Measurements from ENCODE around the gene GRM4.
A peak's percentile ranks its signal among the peaks of the same experiment; 100 is the strongest.

Gene GRM4

GRCh38 chr6:34062815-34063214 is 83.1 kb downstream of the GRM4 start:
- DNase-seq (ENCODE audit: low spot score), result no peak

GRCh38 chr6:34062156-34062555 is 83.7 kb downstream of the GRM4 start:
- DNase-seq (ENCODE audit: low spot score), result no peak

GRCh38 chr6:34061348-34061747 is 84.5 kb downstream of the GRM4 start:
- no peak for DNase-seq (ENCODE audit: low spot score)

GRCh38 chr6:34059914-34060313 is 86.0 kb downstream of the GRM4 start:
- no peak for DNase-seq (ENCODE audit: low spot score)

GRCh38 chr6:34059136-34059731 is 86.7 kb downstream of the GRM4 start:
- no peak for DNase-seq (ENCODE audit: low spot score)

- no peak for DNase-seq (ENCODE audit: low spot score)
Observed at GRCh38 chr6:34057790-34058189, 88.1 kb downstream of the GRM4 start.

GRCh38 chr6:34057191-34057590 is 88.7 kb downstream of the GRM4 start:
- DNase-seq (ENCODE audit: low spot score), result no peak

- peak; percentile 76 for DNase-seq (ENCODE audit: low spot score)
Observed at GRCh38 chr6:34056305-34057108, 89.4 kb downstream of the GRM4 start.

- DNase-seq (ENCODE audit: low spot score), result peak; percentile 76
Observed at GRCh38 chr6:34055223-34055933, 90.5 kb downstream of the GRM4 start.

GRCh38 chr6:34053721-34054120 is 92.2 kb downstream of the GRM4 start:
- DNase-seq (ENCODE audit: low spot score), result no peak

- DNase-seq (ENCODE audit: low spot score), result no peak
Observed at GRCh38 chr6:34052918-34053608, 92.8 kb downstream of the GRM4 start.

GRCh38 chr6:34052071-34052825 is 93.6 kb downstream of the GRM4 start:
- no peak for DNase-seq (ENCODE audit: low spot score)

- no peak for DNase-seq (ENCODE audit: low spot score)
Observed at GRCh38 chr6:34051331-34051919, 94.5 kb downstream of the GRM4 start.

- no peak for DNase-seq (ENCODE audit: low spot score)
Observed at GRCh38 chr6:34050691-34051090, 95.2 kb downstream of the GRM4 start.

GRCh38 chr6:34049395-34050342 is 96.2 kb downstream of the GRM4 start:
- DNase-seq (ENCODE audit: low spot score), result no peak

GRCh38 chr6:34047913-34048867 is 97.7 kb downstream of the GRM4 start:
- no peak for DNase-seq (ENCODE audit: low spot score)

- no peak for DNase-seq (ENCODE audit: low spot score)
Observed at GRCh38 chr6:34046617-34047016, 99.3 kb downstream of the GRM4 start.

- no peak for DNase-seq (ENCODE audit: low spot score)
Observed at GRCh38 chr6:34045771-34046170, 100.1 kb downstream of the GRM4 start.
